PFSK-1 (cell line): Measurements from ENCODE around the gene PSEN1.

Experiments
- POLR2AphosphoS5 ChIP-seq: IDR thresholded peaks from 2 replicates; pipeline ENCODE4 v1.6.1; 2012; ENCODE audit warnings: low read depth, mild to moderate bottlenecking, control low read depth, low read length, moderate library complexity
- SIN3A ChIP-seq: IDR thresholded peaks from 2 replicates; pipeline ENCODE4 v1.6.1; 2012; ENCODE audit warnings: mild to moderate bottlenecking, low read length, moderate library complexity, borderline replicate concordance; ENCODE audit not compliant: insufficient read depth
- TAF1 ChIP-seq: IDR thresholded peaks from 2 replicates; pipeline ENCODE4 v1.6.1; 2012; ENCODE audit warnings: low read length, control low read depth, borderline replicate concordance; ENCODE audit not compliant: insufficient read depth

DNA sequence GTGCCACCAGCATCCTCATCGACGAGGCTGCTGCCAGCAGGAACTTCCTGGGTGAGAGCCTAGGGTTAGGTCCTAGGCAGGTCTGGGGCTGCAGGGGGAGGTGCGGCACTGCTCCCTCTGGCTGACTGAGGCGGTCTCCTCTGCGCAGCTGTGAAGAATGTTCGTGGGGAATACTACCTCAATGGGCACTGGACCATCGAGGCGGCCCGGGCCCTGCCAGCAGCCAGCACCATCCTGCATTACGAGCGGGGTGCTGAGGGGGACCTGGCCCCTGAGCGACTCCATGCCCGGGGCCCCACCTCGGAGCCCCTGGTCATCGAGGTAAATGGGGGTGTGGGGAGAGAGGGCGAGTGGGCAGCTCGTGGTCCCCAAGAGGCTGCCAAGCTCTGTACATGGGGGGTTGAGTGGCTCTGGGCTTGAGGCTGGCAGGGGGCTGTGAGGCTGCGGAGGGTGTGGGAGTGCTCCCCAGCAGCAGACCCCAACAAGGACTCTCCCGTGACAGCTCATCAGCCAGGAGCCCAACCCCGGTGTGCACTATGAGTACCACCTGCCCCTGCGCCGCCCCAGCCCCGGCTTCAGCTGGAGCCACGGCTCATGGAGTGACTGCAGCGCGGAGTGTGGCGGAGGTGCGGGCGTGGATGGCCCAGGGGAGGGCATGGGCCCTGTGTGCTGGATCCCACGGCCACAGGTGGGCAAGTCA, 115.4 kb downstream of the PSEN1 start:
- TF ChIP-seq POLR2AphosphoS5 (no peak), TAF1 (no peak), SIN3A (no peak)
